ENCODE results near the gene GRK4.
"Not testable (repeated sequence)": the region's sequence is repeated elsewhere in the genome, so short reads cannot be mapped to it uniquely, and the experiment has no call there.

GRK4 gene

DNA sequence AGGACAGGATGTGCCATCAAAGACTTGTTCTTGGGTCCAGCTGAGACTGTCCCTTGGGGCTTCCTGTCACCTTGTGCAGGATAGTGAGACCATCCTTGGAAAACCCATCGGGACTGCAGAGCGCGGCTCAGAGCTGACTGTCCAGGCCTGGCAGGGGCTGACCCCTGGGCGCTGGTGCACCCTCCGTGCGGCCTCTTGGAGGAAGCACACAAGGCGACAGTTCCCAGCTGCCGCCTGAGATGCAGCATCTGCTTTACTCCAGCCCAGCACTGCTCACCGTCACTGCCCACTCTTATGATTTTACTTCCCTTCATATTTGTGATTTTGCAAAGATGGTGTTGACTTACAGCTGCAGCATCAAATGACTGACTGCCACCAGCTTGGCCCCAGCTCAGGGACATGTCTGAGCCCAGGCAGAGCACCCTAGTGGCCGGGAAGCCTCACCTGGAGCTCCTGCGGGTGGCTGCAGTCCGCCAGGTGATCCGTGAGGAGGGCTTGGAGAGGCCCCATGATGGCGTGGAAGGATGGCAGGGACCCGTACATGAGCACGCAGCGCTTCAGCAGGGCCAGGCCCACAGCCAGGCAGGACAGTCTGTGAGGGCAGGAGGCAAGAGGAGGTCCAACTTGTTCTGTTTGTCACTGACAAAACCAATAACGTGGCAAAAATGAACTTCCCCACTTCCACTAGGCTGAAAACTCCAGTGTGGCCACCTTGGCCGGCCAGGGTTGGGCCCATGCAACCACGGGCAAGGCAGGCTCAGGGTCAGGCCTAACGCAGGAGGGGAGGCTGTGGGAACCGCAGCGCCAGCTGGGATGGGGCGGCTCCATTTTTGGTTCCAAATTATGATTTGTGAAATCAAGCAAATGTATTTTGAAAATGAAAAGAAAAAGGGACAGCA, 22.0 kb upstream of the GRK4 start:
- DNase-seq (ENCODE audit: low read depth in 2 of 2): no peak

DNA sequence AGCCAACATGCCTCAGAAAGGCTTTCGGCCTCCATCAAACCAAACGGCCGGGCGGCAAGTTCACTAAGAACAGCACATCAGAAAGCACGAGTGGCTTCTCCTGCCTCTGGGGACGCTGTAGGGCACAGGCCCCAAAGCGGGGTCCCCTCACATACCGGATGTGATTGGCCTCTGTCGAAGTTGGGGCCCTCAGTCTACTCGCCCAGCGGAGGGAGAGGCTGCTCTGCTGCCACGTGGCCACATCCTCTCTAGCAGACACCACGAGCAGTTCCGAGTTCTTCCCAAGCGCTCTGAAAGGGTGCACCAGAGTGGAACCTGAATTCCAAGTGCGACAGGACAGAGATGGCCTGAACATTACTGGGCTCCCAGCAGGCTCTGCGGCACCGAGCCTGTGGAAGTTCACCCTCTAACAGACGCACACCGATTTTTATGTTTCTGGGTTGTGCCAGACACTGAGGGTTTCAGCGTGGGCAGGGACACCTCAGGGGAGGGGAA, 21.3 kb upstream of the GRK4 start:
- no peak for DNase-seq (ENCODE audit: low read depth in 2 of 2)

DNA sequence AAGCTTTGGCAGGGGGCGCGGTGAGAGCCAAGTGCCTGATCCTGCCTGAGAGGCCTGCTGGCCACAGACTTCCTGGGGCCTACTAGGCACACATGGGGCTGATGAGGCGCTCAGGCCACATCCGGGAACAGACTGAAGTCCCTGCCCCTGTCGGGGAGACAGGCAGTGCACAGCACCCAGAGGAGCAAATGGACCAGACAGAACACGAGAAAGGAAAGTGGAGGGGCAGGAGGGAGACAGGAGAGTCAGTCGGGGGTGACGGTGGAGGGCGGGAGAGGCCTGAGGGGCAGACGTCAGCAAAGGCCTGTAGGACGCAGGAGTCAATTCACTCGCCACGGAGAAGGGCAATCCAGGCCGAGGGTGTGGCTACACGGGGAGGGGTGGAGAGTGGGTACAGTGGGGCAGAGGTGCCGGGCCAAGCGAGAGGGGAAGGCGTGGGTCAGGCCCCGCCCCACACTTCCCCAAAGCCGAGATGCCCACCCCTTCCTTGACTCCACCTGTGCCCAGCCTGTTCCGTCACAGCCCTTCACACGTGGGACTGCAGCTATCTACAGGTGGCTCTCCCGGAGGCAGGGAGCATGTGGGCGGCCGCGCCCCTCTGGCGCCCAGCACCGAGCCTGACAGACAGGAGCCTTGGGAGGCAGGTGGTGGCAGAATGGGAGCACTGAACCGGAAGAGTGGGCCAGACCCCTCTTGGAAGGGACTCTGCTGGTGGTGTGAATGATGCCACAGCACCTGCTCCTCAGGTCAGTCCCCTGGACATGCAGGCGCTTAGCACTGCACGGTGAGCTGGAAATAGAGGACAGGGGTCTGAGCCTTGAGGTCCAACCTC, 20.6 kb upstream of the GRK4 start:
- no peak for DNase-seq (ENCODE audit: low read depth in 2 of 2)

DNA sequence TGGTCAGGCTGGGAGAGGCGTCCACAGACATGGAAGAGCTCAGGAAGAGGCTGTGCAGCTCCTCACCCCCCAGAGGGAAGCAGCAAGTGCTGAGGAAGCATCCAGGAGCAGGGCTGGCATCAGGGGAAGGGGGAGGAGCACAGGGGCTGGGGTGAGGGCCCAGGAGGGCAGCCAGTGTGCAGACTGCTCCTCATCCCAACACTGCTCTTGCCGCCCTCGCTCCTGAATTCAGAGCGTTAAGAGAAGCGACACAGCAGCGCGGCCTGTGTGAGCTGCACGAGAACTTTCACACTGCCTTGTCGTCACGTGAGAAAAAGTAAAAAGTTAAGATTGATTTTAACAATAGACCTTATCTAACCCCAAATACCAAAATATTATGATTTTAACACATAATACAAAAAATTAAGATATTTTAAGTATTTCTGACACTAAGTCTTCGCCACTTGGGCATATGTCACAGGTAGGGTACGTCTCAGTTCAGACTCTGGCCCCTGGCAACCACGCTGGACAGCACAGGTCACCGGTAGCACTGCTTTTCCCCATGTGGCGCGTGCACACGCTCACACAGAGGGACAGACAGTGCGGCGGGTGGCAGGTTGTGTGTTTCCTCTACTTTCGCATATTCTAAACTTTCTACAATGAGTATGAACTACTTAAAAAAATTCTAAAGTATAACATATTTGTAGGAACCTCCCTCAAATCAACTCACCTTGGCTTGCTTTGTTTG, 19.8 kb upstream of the GRK4 start:
- DNase-seq (ENCODE audit: low read depth in 2 of 2): no peak

DNA sequence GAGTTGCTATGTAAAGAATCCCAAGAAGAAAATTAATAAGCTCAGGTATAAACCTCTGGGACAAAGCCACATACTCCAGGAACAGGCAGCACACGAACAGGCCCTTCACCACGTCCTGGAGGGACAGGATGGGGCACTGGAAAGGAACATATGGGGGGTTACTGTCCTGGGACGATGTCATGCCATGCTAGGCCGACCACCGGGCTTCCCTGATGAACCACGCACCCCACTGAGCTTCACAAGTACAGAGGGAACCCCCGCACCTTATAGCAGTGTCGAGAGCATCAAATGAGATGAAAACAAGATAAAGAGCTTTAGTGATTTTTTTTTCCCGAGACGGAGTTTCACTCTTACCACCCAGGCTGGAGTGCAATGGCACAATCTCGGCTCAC, 19.3 kb upstream of the GRK4 start:
- no peak for DNase-seq (ENCODE audit: low read depth in 2 of 2)

DNA sequence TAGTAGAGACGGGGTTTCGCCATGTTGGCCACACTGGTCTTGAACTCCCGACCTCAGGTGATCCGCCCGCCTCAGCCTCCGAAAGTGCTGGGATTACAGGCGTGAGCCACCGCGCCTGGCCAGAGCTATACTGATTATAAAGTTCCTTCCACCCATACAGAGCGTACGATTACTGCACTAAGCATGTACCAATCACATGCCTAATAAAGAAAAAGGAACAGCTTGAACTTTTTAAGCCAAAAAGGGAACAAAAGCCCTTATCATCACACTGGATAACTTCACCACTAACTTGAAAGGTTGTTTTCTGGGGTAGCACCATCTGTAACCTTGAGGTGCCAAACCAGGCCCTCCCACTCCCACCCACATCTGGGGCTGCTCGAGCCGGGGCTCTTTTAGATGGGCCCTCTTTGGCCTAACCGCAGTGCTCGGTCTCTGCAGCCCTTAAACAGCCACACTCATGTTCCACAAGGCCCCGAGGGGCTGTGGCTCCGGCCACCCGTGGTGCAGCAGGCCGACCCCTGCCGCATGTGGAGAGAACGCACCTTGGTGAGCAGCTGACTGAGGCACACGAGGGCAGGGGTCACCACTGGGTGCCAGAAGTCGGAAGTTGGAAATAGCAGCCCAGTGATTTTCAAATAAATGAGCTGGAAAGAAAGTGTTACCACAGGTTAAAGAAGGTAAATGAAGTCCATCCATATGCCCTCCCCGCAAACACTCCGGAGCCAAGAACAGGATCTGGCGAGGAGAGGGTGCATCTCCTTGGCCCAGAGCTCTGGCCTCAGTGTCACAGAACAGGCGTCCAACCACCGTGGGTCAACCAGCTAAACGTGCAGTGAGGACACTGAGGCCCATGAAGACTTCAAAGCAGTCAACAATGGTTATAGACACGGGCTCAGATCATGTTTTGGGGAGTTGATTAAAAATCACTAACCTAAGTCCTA, 18.5 kb upstream of the GRK4 start:
- DNase-seq (ENCODE audit: low read depth in 2 of 2): no peak

DNA sequence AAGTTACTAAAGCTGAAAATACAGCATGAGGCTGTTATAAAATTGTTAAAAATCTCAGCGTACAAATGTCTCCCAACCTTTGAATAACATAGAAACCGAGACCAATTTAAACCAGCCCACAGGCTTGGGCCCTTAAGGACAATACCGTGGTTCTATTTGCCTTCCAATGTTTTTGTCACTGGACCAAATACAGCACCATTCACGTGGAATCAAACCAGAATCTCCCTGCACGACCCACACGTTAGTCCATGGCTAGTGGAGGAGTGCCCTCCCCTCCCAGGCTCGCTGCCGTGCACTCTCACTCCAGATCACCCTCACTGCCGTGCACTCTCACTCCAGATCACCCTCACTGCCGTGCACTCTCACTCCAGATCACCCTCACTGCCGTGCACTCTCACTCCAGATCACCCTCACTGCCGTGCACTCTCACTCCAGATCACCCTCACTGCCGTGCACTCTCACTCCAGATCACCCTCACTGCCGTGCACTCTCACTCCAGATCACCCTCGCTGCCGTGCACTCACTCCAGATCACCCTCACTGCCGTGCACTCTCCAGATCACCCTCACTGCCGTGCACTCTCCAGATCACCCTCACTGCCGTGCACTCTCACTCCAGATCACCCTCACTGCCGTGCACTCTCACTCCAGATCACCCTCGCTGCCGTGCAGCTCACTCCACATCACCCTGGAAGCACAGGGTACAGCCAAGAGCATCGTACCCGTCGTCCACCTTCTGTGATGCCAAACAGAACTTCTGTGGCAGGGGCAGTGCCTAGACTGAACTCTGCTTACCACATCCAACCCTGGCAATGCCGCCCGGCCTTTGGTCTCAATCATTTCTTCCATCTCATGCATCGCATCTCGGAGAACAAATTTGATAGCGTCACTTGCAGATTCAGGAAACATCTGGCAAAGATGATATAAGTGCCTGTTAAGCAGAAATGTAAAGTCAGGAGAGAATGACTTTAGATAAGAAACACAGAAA, 17.5 kb upstream of the GRK4 start:
- not testable (repeated sequence) for DNase-seq (ENCODE audit: low read depth in 2 of 2)

DNA sequence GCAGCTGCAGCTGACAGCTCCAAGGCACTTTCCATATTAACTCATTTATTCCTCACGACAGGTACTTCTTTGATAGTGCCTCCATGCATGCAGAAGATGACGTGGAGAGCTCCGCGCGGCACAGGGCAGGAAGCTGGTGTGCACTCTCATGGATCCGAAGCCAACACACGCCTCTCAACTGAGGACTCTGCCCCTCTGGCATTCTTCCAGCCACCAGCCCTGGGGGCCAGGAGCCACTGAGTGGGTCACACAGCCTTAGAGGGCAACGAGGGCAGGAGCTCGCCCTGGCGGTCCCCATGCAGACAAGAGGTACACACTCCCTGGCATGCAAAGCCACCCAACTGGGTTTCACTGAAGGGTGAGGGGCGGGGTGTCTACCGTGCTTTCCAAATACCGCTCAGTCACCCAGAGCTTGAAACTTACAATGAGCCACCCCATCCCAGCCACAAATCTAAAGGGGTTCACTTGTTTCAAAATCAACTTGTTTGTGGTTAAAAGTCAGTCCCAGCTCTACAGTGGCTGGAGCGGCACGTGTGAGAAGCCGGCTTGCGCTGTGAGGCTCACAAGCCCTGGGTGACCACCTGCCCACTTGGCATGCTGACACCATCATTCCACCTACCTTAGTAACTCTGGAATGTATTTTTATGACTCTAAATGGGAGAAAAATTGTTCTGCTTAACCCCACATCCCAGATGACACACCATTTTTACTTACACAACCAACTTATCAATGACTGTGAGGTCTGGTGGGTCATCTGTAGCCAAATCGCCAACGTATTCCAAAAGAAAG, 16.4 kb upstream of the GRK4 start:
- no peak for DNase-seq (ENCODE audit: low read depth in 2 of 2)

DNA sequence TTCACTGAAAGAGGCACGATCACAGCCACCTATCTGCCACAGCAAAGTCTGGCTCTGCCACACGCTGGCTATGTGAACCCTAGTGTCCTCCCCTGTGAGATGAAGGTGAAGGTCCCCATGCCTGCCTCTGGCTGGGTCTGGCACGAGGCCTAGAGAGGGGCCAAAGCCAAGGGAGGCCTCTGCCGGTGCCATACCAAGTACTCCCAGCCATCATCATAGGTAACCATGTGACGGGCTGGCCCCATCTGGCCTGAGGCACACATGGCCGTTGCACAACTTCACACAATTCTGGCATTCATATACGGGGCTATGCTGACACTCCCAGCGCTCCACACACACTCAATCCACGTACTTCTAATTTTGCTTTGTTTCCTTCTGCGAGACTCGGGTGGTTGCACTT, 15.4 kb upstream of the GRK4 start:
- no peak for DNase-seq (ENCODE audit: low read depth in 2 of 2)

DNA sequence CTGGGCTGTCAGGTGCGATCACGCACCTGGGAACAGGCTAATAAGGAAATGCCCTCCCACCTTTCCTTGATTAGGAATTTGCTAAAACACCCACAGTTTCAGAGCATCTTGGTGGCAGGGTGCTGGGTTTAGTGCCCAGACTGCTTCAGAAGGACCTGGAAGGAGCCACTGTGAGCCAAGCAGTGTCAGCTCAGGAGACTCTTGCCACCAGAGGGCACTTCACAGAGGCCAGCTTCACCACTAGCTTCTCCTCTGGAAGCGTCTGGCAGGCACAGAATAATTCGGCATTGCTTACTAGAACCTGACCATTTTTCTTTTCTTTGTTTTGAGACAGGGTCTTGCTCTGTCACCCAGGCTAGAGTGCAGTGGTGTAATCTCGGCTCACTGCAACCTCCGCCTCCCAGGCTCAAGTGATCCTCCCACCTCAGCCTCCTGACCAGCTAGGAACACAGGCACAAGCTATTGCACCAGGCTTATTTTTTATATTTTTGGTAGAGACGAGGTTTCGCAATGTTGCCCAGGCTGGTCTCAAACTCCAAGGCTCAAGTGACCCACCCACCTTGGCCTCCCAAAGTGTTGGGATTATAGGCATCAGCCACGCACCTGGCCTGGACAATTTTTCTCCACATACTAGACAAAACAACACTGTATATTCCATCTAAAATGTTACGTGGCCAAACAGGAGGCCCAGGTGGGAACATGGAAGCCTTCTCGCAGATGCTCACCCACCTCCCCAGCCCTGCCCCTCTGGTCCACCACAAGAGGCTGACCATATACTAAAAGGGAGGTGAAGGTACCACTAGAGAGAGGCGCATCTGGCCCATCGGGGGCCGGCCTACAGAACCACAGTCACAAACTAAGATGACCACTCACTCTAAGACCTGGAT, 14.2 kb upstream of the GRK4 start:
- DNase-seq (ENCODE audit: low read depth in 2 of 2): no peak

DNA sequence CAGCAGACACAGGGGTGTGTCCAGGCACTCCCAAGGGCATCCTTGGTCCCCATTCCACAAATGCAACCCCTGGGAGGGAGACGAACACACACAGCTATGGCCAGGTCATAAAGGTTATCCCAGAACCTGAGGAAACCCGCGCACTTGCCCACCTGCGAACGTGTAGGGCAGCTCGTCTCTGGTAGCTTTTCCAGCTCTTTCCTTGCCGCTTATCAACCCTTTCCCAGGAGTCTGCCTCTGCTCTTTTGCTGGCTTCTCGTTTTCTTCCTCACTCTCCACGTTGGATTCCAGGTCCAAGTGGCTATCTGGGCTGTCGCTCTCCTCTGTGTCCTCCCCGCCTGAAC, 13.6 kb upstream of the GRK4 start:
- DNase-seq (ENCODE audit: low read depth in 2 of 2): no peak

DNA sequence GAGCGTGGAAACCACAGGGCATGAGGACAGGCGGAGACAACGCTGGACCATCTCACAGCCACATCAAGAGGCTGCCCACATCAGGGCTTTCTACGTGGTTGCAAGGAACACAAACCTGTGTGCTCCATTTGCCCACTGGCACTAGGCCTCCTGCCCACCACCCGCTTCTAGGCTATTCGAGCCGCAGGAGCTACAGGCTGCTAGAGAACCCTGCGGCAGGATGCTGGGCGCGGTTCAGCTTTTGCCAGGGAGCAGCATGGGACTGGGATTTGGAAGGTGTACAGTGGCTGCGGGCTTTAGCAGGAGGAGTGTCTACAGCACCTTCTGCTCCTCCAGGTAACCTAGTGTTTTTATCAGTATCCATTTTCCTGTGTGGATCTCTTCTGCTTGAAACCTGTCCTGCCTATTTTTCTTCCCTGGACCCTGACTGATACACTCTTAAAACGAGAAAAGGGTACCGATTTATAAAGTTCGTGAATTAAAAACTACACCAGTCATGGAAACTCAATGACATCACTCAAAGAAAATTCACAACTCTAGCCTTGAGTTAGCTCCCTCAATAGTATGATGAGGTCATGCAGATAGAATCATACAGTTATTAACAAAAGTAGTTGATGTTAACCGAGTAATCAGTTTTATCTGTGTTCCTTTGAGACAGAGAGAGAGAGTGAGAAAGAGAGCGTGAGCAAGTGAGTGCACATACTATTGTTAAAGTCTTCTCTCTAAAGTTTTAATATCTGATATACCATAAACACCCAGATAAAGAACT, 13.0 kb upstream of the GRK4 start:
- no peak for DNase-seq (ENCODE audit: low read depth in 2 of 2)

DNA sequence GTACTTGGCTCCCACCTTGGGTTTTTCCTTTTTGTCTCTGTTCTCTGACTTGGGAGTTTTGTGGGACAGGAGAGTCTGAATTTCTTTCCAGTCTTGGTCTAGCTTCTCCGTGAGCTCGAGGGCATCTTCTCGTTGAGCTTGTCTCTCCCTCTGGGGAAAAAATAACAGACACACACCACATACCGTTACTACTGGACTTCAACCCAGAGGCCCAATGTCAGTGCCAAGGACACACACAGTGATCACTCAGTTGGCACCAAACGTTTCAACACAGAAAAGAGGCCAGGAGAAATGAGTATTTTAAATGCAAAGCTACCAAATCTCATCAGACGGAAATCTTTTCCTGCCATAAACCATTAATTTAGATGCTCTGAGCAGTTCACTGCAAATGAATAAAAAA, 9.9 kb upstream of the GRK4 start:
- no peak for DNase-seq (ENCODE audit: low read depth in 2 of 2)

DNA sequence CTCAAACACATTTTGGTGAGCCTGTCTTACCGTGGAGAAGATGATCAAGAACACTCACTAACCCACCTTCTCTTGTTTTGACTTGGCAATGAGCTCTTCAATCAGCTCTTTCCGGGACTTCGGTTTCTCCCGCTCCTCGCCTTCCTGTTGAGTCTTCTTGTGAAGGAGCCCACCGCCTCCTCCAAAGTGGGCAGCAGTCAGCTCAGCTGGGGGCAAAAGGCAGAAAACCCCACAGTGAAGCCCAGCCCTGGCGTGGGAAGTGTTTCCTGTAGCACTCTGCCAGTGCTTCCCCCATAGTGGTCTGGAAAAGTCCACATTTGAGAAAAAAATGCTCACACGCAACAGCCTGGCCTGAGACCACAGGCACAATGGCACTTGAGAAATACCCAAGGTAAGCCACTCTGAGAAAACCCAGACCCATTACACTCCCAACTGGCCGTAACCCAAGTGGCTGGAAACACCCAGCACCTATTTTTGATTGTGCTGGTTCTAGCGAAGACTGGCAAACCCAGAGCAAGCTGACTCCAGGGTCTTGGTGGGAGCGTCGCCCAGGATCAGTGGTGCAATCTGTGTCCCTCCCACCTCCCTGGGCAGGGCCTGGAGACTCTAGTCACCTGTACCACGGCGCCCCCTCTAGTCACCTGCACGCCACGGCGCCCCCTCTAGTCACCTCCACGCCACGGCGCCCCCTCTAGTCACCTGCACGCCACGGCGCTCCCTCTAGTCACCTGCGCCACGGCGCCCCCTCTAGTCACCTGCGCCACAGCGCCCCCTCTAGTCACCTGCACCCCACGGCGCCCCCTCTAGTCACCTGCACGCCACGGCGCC, 8.8 kb upstream of the GRK4 start:
- peak; percentile 59 to 69 for DNase-seq (ENCODE audit: low read depth in 2 of 2)

DNA sequence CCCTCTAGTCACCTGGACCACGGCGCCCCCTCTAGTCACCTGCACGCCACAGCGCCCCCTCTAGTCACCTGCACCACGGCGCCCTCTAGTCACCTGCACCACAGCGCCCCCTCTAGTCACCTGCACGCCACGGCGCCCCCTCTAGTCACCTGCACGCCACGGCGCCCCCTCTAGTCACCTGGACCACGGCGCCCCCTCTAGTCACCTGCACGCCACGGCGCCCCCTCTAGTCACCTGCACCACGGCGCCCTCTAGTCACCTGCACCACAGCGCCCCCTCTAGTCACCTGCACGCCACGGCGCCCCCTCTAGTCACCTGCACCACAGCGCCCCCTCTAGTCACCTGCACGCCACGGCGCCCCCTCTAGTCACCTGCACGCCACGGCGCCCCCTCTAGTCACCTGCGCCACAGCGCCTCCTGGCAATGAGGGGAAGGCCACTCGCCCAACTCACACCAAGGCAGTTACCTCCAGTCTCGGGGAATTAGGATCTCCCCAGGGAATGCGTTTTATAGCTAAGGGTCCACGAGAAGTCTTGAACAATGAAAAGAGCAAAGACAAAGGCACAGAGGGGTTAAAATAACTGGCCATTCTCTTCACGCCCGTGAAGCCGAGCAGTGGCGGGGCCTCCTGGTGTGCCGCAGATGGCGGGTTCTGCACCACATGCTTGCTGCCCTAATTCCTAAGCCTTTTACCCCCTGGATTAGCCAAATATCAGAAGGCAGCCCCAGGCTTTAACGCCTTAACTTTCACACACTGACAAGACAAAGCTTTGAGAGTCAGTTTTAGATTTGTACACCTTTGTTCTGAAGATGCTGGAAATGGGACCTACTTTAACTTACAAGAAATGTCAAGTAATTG, 8.0 kb upstream of the GRK4 start:
- DNase-seq (ENCODE audit: low read depth in 2 of 2): not testable (repeated sequence)

Data from activated CD4-positive, alpha-beta T cell treated with anti-CD3 and anti-CD28 coated beads for 24 hours (primary cell).